GM12865 (cell line): ENCODE measurements around the gene PRXL2A.
"Not testable (repeated sequence)": the region's sequence is repeated elsewhere in the genome, so short reads cannot be mapped to it uniquely, and the experiment has no call there.

Experiments used
- DNase-seq: peaks from one replicate; pipeline ENCODE4 v3.0.0; 2010; ENCODE audit warnings: low read depth
- H3K4me3 ChIP-seq: 2 replicates; pipeline ENCODE4 v1.5.1; 2011; ENCODE audit warnings: mild to moderate bottlenecking, low read depth, low read length, control low read depth
- CTCF ChIP-seq: IDR thresholded peaks from 2 replicates; pipeline ENCODE4 v1.5.1; 2011; ENCODE audit warnings: low read length, control low read depth, low read depth, inconsistent platforms; ENCODE audit not compliant: insufficient read depth; ENCODE audit errors: missing control alignments

PRXL2A gene

GRCh38 chr10:80415734-80416478 is 7.6 kb downstream of the PRXL2A start:
- no peak for TF ChIP-seq CTCF
- H3K4me3 ChIP-seq: no peak overlapping the region
- no peak for DNase-seq

GRCh38 chr10:80416479-80417098 is 8.2 kb downstream of the PRXL2A start:
- no peak for TF ChIP-seq CTCF
- no peak overlapping the region for H3K4me3 ChIP-seq
- DNase-seq: no peak

DNA sequence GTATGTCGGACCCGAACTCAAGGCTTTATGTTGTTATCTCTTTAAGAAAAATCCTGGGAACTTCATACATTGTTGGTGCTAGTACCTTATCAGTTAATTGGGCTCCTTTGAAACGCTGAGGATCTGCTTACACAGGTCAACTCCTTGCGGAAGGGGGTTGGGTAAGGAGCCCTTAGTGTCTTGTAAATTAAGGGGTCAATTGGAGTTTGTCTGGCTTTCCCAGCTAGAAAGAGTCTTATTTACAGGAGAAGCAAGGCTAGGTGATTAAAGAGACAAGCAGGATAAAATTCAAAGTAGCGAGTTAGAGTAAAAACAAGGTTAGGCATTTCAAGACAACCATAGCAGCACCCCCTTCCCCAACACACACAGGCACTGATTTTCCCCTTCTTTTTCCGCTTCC is 8.9 kb downstream of the PRXL2A start:
- DNase-seq, H3K4me3 ChIP-seq: not testable (repeated sequence)

- DNase-seq: no peak
- H3K4me3 ChIP-seq: no peak overlapping the region
- TF ChIP-seq CTCF: no peak
These were observed 12.8 kb downstream of the PRXL2A start for GRCh38 chr10:80421050-80421706.

DNA sequence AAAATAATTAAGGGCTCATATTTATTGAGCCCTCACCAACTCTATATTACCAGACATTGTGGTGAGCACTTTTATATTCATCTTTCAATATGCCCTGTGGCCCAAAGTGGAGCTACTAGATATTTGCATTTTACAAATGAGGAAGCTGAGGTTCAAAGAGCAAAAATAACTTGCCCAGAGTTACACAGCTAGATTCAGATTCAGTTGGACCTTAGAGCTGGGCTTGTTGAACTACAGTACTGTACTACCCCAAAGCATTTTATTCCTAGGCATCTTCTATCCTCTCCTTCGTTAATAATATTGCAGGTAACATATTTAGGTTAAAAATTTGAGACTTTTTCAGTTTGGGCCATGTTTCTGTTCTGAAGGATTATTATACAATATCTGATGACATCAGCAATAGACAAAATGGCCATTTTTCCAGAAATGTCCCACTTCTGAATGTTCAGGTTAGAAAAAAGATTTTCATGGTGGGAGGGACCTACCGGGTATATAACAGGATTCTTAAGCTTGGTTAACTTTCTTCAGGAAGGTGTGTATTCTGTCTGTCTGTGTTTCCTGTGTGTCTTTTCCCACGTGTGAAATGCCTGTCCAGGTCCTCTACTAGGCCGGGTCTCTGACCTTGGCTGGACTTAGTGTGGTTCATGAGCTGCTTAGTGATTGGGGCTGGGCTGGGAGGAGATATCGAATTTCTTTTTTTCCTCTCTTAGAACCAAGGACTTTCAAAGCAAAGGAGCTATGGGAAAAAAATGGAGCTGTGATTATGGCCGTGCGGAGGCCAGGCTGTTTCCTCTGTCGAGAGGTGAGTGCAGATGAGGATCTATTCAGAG is 13.6 kb downstream of the PRXL2A start:
- TF ChIP-seq CTCF: no peak
- peak; percentile 61 for DNase-seq

GRCh38 chr10:80425901-80426300 is 17.6 kb downstream of the PRXL2A start:
- no peak for DNase-seq
- no peak overlapping the region for H3K4me3 ChIP-seq
- TF ChIP-seq CTCF: no peak

More for the DNA sequence above, 13.6 kb downstream of the PRXL2A start:
- H3K4me3 ChIP-seq: peak overlapping the region; percentile 11

- no peak overlapping the region for H3K4me3 ChIP-seq
- DNase-seq: no peak
- no peak for TF ChIP-seq CTCF
These were observed 19.2 kb downstream of the PRXL2A start for GRCh38 chr10:80427541-80427940.
